Vagina (tissue), 2 donors: ENCODE results near the gene XRCC5. TPM values are rescaled to one million over a fixed set of nuclear protein-coding genes. Genes with fewer than 3 reads are reported as not detected.

Experiments
- DNase-seq, 2 donors: peaks; one replicate each; pipeline ENCODE4 v3.0.0-alpha.2; 2017; ENCODE audit errors: extremely low spot score in 2 of 2
- H3K27ac ChIP-seq: fragments of 200-600 bp; sonication (generic); one replicate; pipeline ENCODE4 v1.5.1; 2019
- H3K27me3 ChIP-seq: fragments of 200-600 bp; sonication (generic); one replicate; pipeline ENCODE4 v1.5.1; 2019
- H3K36me3 ChIP-seq, 2 donors: fragments of 200-600 bp; sonication (generic); one replicate each; pipeline ENCODE4 v1.5.1; 2017 to 2019
- H3K4me1 ChIP-seq: fragments of 200-600 bp; sonication (generic); one replicate; pipeline ENCODE4 v1.5.1; 2019
- H3K4me3 ChIP-seq, 2 donors: fragments of 200-600 bp; sonication (generic); 1 replicate in 1 of 2; 2 replicates in 1 of 2; pipeline ENCODE4 v1.5.1; 2016 to 2019
- H3K9me3 ChIP-seq: fragments of 200-600 bp; sonication (generic); one replicate; pipeline ENCODE4 v1.5.1; 2019
- CTCF ChIP-seq, 3 experiments: fragments of 450-650 bp in 2 of 3; fragments of 200-600 bp in 1 of 3; sonication (generic) in 1 of 3; IDR thresholded peaks; one replicate each; pipeline ENCODE4 v1.5.1; 2017 to 2019; ENCODE audit warnings: antibody characterized with exemption in 3 of 3, mild to moderate bottlenecking in 2 of 3, moderate library complexity in 2 of 3
- POLR2A ChIP-seq, 2 donors: fragments of 450-650 bp; IDR thresholded peaks; one replicate each; pipeline ENCODE4 v1.6.1; 2017; ENCODE audit warnings: antibody characterized with exemption in 2 of 2, mild to moderate bottlenecking in 2 of 2, moderate library complexity in 2 of 2
- POLR2AphosphoS5 ChIP-seq, 2 donors: sonication (generic); formaldehyde crosslinking; IDR thresholded peaks; one replicate each; pipeline ENCODE4 v1.9.0; 2017; ENCODE audit warnings: antibody characterized with exemption in 2 of 2, mild to moderate bottlenecking in 2 of 2, low read depth in 1 of 2; ENCODE audit not compliant: insufficient read depth in 1 of 2
- intact Hi-C: fragments of 100-400 bp; cut with DNase I; formaldehyde crosslinking; loops from one replicate; pipeline ENCODE4 v1.15.1; 2023
- total RNA-seq: library from RNA; depleted of rRNA; stranded (reverse); fragments of >200 nt; gene quantifications from one replicate; pipeline ENCODE4 v1.2.3, GENCODE V29; 2016

XRCC5 gene
- total RNA-seq, 1 donor from 2014 or later: 118 TPM

- DNase-seq: no peak
- H3K4me1 ChIP-seq: peaks cover 7% of the 10 kb centered on the region
- no peaks in the 10 kb centered on the region for H3K9me3 ChIP-seq
- peaks cover 0 to 60% of the 10 kb centered on the region in 2 donors for H3K36me3 ChIP-seq
- intact Hi-C loops: no loop called here
- H3K27me3 ChIP-seq: no peaks in the 10 kb centered on the region
- H3K4me3 ChIP-seq: no peak overlapping the region
- TF ChIP-seq CTCF (IDR thresholded peaks at IDR 0.05): no peak
- no peak for TF ChIP-seq POLR2AphosphoS5 (IDR thresholded peaks at IDR 0.05; ENCODE audit: insufficient read depth in 1 of 2, low read depth in 1 of 2)
- H3K27ac ChIP-seq: no peak overlapping the region
Measured at GRCh38 chr2:216194013-216194412, 84.9 kb downstream of the XRCC5 start.

DNA sequence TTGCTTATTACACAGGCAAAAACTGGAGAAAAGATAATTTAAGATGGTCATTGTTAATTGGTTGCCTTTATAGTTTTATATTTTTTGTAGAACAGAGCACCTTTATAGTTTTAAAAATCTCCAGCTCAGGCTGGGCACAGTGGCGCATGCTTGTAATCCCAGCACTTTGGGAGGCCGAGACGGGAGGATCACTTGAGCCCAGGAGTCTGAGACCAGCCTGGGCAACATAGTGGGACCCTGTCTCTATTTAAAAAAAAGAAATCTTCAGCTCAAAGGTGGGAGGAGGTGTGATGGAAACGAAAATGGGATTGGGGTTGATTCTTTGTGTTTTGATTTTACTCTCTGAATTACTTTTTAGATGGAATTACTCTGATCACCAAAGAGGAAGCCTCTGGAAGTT is 85.4 kb downstream of the XRCC5 start:
- DNase-seq: no peak
- intact Hi-C loops: no loop called here
- H3K27ac ChIP-seq: no peak overlapping the region
- H3K9me3 ChIP-seq: no peaks in the 10 kb centered on the region
- no peak overlapping the region for H3K4me3 ChIP-seq
- H3K27me3 ChIP-seq: no peaks in the 10 kb centered on the region
- TF ChIP-seq POLR2A (IDR thresholded peaks at IDR 0.05) (no peak), CTCF (IDR thresholded peaks at IDR 0.05) (no peak), POLR2AphosphoS5 (IDR thresholded peaks at IDR 0.05; ENCODE audit: insufficient read depth in 1 of 2, low read depth in 1 of 2) (no peak)
- H3K36me3 ChIP-seq: peaks cover 0 to 60% of the 10 kb centered on the region in 2 donors
- H3K4me1 ChIP-seq: peaks cover 2% of the 10 kb centered on the region

DNA sequence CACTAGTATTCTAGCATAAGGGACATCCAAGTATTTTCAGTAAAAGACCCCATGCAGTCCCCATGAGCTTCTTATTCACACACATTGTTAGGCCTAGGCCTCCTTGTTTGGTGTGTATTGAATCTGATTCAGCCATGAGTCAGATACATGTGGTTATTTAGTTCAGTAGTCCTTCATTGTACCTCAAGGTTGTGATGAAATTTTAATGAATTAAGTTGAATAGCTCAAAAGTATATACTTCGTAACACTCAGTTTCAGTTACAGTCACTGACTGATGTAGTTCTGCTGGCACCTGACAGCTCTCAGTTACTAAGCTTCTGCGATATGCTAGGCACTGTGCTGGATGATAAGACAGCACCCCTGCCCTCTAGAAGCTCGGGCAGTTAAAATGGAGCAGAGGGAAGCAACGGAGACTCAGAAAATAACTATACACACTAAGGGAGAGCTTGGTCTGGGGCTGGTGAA is 86.4 kb downstream of the XRCC5 start:
- intact Hi-C loops: no loop called here
- no peaks in the 10 kb centered on the region for H3K4me1 ChIP-seq
- H3K27me3 ChIP-seq: no peaks in the 10 kb centered on the region
- H3K4me3 ChIP-seq: no peak overlapping the region
- no peak for DNase-seq
- H3K27ac ChIP-seq: no peak overlapping the region
- H3K36me3 ChIP-seq: peaks cover 0 to 69% of the 10 kb centered on the region in 2 donors
- TF ChIP-seq POLR2AphosphoS5 (IDR thresholded peaks at IDR 0.05; ENCODE audit: insufficient read depth in 1 of 2, low read depth in 1 of 2) (no peak), POLR2A (IDR thresholded peaks at IDR 0.05) (no peak), CTCF (IDR thresholded peaks at IDR 0.05) (no peak)
- no peaks in the 10 kb centered on the region for H3K9me3 ChIP-seq

- TF ChIP-seq POLR2AphosphoS5 (IDR thresholded peaks at IDR 0.05; ENCODE audit: insufficient read depth in 1 of 2, low read depth in 1 of 2) (no peak), POLR2A (IDR thresholded peaks at IDR 0.05) (no peak), CTCF (IDR thresholded peaks at IDR 0.05) (no peak)
- intact Hi-C loops: no loop called here
- no peak overlapping the region for H3K27ac ChIP-seq
Measured at GRCh38 chr2:216201692-216202306, 92.7 kb downstream of the XRCC5 start.

GRCh38 chr2:216202626-216203250 is 93.6 kb downstream of the XRCC5 start:
- no peaks in the 10 kb centered on the region for H3K4me1 ChIP-seq
- peaks cover 4 to 75% of the 10 kb centered on the region in 2 donors for H3K36me3 ChIP-seq
- DNase-seq: no peak
- no peaks in the 10 kb centered on the region for H3K27me3 ChIP-seq
- TF ChIP-seq POLR2A (IDR thresholded peaks at IDR 0.05): no peak
- no peak for TF ChIP-seq POLR2AphosphoS5 (IDR thresholded peaks at IDR 0.05; ENCODE audit: insufficient read depth in 1 of 2, low read depth in 1 of 2)
- TF ChIP-seq CTCF (IDR thresholded peaks at IDR 0.05): no peak
- intact Hi-C loops: no loop called here
- no peak overlapping the region for H3K4me3 ChIP-seq
- no peaks in the 10 kb centered on the region for H3K9me3 ChIP-seq
- H3K27ac ChIP-seq: no peak overlapping the region

More at GRCh38 chr2:216201692-216202306, 92.7 kb downstream of the XRCC5 start:
- H3K4me3 ChIP-seq: no peak overlapping the region
- no peaks in the 10 kb centered on the region for H3K27me3 ChIP-seq
- DNase-seq: no peak
- peaks cover 4 to 76% of the 10 kb centered on the region in 2 donors for H3K36me3 ChIP-seq
- no peaks in the 10 kb centered on the region for H3K4me1 ChIP-seq
- no peaks in the 10 kb centered on the region for H3K9me3 ChIP-seq
